Ascending aorta (tissue), 2 donors: ENCODE measurements around the gene MGST2. TPM values are rescaled to one million over a fixed set of nuclear protein-coding genes. Genes with fewer than 3 reads are reported as not detected.

Source experiments
- DNase-seq, 2 donors: peaks; one replicate each; pipeline ENCODE4 v3.0.0-alpha.2; 2019; ENCODE audit warnings: low spot score in 2 of 2
- H3K27ac ChIP-seq, 2 donors: fragments of 200-600 bp; sonication (generic); one replicate each; pipeline ENCODE4 v1.5.1; 2016 to 2017; ENCODE audit warnings: mild to moderate bottlenecking in 1 of 2
- H3K27me3 ChIP-seq: fragments of 200-600 bp; sonication (generic); one replicate; pipeline ENCODE4 v1.5.1; 2017
- H3K36me3 ChIP-seq, 2 donors: fragments of 200-600 bp; sonication (generic); one replicate each; pipeline ENCODE4 v1.5.1; 2016
- H3K4me1 ChIP-seq, 2 donors: fragments of 200-600 bp; sonication (generic); one replicate each; pipeline ENCODE4 v1.5.1; 2016 to 2017; ENCODE audit warnings: mild to moderate bottlenecking in 1 of 2
- H3K4me3 ChIP-seq, 2 donors: fragments of 200-600 bp; sonication (generic); one replicate each; pipeline ENCODE4 v1.5.1; 2016 to 2017; ENCODE audit warnings: mild to moderate bottlenecking in 1 of 2
- H3K9me3 ChIP-seq, 2 donors: fragments of 200-600 bp; sonication (generic); one replicate each; pipeline ENCODE4 v1.5.1; 2016
- CTCF ChIP-seq, 3 experiments: fragments of 200-600 bp in 2 of 3; fragments of 450-650 bp in 1 of 3; sonication (generic) in 2 of 3; IDR thresholded peaks; one replicate each; pipeline ENCODE4 v1.5.1; 2016 to 2019; ENCODE audit warnings: antibody characterized with exemption in 3 of 3, mild to moderate bottlenecking in 1 of 3, moderate library complexity in 1 of 3
- intact Hi-C: fragments of 100-400 bp; cut with DNase I; formaldehyde crosslinking; loops from one replicate; pipeline ENCODE4 v1.15.1; 2023
- total RNA-seq: library from RNA; depleted of rRNA; stranded (reverse); fragments of >200 nt; gene quantifications from one replicate; pipeline ENCODE4 v1.1.0, GENCODE V29; 2016

MGST2 gene
- total RNA-seq, 1 donor from 2014 or later, result 34.4 TPM

- H3K36me3 ChIP-seq, result peaks cover 7 to 22% of the 10 kb centered on the region in 2 donors
- H3K27ac ChIP-seq, result peak overlapping the region; percentile 53 to 56
- H3K4me3 ChIP-seq, result no peak overlapping the region
- H3K9me3 ChIP-seq, result no peaks in the 10 kb centered on the region
- no peak for DNase-seq
- H3K27me3 ChIP-seq, result no peaks in the 10 kb centered on the region
- peaks cover 0 to 22% of the 10 kb centered on the region in 2 donors for H3K4me1 ChIP-seq
- TF ChIP-seq CTCF (IDR thresholded peaks at IDR 0.05), result no peak
- intact Hi-C loops, result no loop called here
Observed at GRCh38 chr4:139715746-139716391, 50.2 kb downstream of the MGST2 start.

- peaks cover 7 to 22% of the 10 kb centered on the region in 2 donors for H3K36me3 ChIP-seq
Observed at GRCh38 chr4:139718358-139718757, 52.7 kb downstream of the MGST2 start.

GRCh38 chr4:139718833-139719232 is 53.2 kb downstream of the MGST2 start:
- no peak overlapping the region for H3K27ac ChIP-seq
- intact Hi-C loops, result no loop called here
- H3K4me3 ChIP-seq, result no peak overlapping the region
- no peaks in the 10 kb centered on the region for H3K9me3 ChIP-seq
- H3K36me3 ChIP-seq, result peaks cover 7 to 22% of the 10 kb centered on the region in 2 donors
- no peak for DNase-seq
- no peaks in the 10 kb centered on the region for H3K27me3 ChIP-seq
- no peak for TF ChIP-seq CTCF (IDR thresholded peaks at IDR 0.05)
- peaks cover 0 to 7% of the 10 kb centered on the region in 2 donors for H3K4me1 ChIP-seq

More at GRCh38 chr4:139718358-139718757, 52.7 kb downstream of the MGST2 start:
- DNase-seq, result no peak
- Histone ChIP-seq H3K4me3 (no peak overlapping the region), H3K4me1 (peaks cover 0 to 7% of the 10 kb centered on the region in 2 donors), H3K27ac (no peak overlapping the region), H3K9me3 (no peaks in the 10 kb centered on the region), H3K27me3 (no peaks in the 10 kb centered on the region)
- no peak for TF ChIP-seq CTCF (IDR thresholded peaks at IDR 0.05)
- intact Hi-C loops, result no loop called here

- Histone ChIP-seq H3K36me3 (peaks cover 11 to 22% of the 10 kb centered on the region in 2 donors), H3K4me1 (peaks cover 0 to 7% of the 10 kb centered on the region in 2 donors), H3K27me3 (no peaks in the 10 kb centered on the region), H3K27ac (no peak overlapping the region), H3K9me3 (no peaks in the 10 kb centered on the region), H3K4me3 (no peak overlapping the region)
- DNase-seq, result no peak
- TF ChIP-seq CTCF (IDR thresholded peaks at IDR 0.05), result no peak
- intact Hi-C loops, result no loop called here
Observed at GRCh38 chr4:139719381-139720101, 53.9 kb downstream of the MGST2 start.

- H3K4me1 ChIP-seq, result peaks cover 0 to 3% of the 10 kb centered on the region in 2 donors
- TF ChIP-seq CTCF (IDR thresholded peaks at IDR 0.05), result no peak
- no peaks in the 10 kb centered on the region for H3K27me3 ChIP-seq
- DNase-seq, result no peak
- H3K9me3 ChIP-seq, result no peaks in the 10 kb centered on the region
- intact Hi-C loops, result no loop called here
- no peak overlapping the region for H3K27ac ChIP-seq
- H3K36me3 ChIP-seq, result peaks cover 13 to 22% of the 10 kb centered on the region in 2 donors
- no peak overlapping the region for H3K4me3 ChIP-seq
Observed at GRCh38 chr4:139720806-139721205, 55.2 kb downstream of the MGST2 start.
